Measurements from ENCODE around the gene CCSER1. TPM values are rescaled to one million over a fixed set of nuclear protein-coding genes. Genes with fewer than 3 reads are reported as not detected.
"Not testable (repeated sequence)": the region's sequence is repeated elsewhere in the genome, so short reads cannot be mapped to it uniquely, and the experiment has no call there.

The CCSER1 gene
- total RNA-seq, 1 donor from 2014 or later, result not detected

GRCh38 chr4:91470671-91471070 lies 1343.5 kb downstream of the CCSER1 start:
- DNase-seq (ENCODE audit: low read depth), result no peak

DNA sequence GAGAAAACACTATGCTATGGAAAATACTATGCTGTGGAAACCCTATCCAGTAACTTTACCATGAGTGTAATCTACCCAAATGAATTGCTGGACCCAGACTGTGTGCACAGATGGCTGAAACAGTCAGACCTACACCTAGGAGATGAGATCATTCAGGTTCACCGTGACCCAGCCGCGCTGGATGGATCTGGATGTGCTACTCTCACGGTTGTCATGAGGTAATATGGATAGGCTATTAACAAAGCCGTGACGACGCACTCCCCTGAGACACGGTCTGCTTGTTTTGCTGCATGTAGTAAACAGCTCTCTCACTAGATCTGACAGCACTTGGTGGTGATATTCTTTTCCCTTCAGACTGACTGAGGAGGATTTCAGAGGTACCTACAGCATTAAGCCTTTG lies 1344.1 kb downstream of the CCSER1 start:
- DNase-seq (ENCODE audit: low read depth), result no peak

GRCh38 chr4:91472046-91472445 lies 1344.9 kb downstream of the CCSER1 start:
- no peak for DNase-seq (ENCODE audit: low read depth)

DNA sequence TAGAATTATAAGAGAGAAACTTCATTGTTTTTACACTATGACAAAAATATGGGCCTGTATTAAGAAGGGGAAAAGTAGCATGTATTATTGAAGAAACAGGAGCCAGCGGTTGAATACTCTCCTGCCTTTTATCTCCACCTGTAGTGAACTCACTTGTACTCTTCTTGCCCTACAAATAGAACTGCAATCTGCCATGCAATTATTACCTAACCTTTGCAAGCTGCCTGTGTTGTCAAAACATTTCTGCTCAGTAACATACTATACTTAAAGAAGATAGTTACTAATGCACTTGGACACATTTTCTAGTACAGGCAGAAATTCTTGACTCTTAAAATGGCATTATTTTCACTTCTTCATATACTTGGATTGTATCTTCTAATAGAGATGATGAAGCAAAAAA lies 1358.2 kb downstream of the CCSER1 start:
- no peak for DNase-seq (ENCODE audit: low read depth)

GRCh38 chr4:91488946-91489345 lies 1361.8 kb downstream of the CCSER1 start:
- DNase-seq (ENCODE audit: low read depth), result no peak

- DNase-seq (ENCODE audit: low read depth), result no peak
These were observed 1370.7 kb downstream of the CCSER1 start for GRCh38 chr4:91497892-91498291.

GRCh38 chr4:91502365-91502764 lies 1375.2 kb downstream of the CCSER1 start:
- DNase-seq (ENCODE audit: low read depth), result no peak

GRCh38 chr4:91513326-91513725 lies 1386.1 kb downstream of the CCSER1 start:
- DNase-seq (ENCODE audit: low read depth), result no peak

DNA sequence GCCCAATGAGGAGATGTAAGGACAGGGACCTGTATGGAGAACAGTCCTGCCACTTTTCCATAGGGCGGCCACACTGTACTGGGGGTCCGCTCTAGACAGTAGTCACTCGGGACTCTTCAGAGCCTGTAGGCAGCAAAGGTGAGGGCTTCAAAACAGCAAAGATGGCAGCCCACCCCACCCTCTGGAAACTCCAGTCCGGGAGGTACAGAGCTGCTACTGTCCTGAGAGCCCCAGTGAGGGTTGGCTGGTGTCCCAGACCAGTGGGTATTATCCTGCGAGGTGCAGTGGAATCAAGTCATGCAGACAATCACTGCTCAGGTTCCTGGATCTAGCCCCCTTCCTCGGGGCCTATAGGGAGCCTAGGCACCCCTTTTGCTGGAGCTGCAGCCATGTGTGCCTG lies 1392.0 kb downstream of the CCSER1 start:
- no peak for DNase-seq (ENCODE audit: low read depth)

DNA sequence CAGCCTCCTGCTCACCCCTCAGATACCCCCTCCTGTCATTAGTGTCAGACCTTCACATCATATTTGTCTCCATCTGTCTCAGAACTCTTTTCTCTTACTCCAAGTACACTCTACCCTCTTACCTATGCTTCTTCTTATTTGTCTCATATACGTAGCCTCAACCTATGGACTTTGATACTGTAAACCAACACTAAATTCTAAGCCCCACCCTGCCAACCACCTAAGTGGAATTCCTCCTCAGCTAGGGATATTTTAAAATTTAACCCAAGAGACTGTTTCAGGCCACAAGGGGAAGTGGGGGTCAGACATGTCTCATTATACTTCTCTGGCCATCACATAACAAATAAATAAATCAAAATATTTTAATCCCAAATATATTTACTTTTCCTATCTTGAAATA lies 1398.4 kb downstream of the CCSER1 start:
- no peak for DNase-seq (ENCODE audit: low read depth)

DNA sequence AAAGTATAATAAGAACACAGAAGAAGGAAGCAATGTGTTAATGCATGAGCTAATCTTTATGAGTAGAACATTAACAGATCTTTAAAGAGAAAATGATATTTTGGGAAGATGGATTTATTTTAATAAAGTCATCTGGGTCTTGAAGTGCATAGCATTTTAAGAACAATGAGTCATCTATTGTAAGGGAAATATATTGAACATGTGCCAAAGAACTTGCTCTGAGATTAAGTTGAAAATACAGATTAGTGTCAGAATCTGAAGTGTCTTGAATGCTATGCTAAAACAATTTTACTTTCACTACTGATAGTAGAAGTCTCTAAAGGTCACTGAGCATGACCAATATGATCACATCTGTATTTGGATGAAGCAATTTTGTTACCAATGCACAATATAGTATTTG lies 1399.9 kb downstream of the CCSER1 start:
- no peak for DNase-seq (ENCODE audit: low read depth)

- no peak for DNase-seq (ENCODE audit: low read depth)
These were observed 1440.4 kb downstream of the CCSER1 start for GRCh38 chr4:91567594-91567993.

DNA sequence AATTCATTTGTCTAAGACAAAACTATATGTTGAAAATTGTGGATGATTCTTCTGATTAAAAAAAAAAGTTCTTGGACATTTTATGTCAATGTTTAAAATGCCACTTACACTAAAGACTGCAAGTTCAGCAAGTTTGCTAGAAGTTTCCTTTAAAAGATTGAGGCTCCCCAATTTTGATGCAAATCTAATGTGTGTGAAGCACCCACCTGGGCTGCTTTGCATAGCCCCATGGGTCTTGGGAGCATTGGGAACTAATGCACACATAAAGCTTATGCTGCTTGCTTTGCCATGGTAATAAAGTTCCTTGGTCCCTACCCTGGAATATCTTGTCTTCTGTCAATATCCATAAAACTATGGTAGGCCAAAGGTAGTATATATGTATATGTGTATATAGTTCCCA lies 1450.7 kb downstream of the CCSER1 start:
- no peak for DNase-seq (ENCODE audit: low read depth)

DNA sequence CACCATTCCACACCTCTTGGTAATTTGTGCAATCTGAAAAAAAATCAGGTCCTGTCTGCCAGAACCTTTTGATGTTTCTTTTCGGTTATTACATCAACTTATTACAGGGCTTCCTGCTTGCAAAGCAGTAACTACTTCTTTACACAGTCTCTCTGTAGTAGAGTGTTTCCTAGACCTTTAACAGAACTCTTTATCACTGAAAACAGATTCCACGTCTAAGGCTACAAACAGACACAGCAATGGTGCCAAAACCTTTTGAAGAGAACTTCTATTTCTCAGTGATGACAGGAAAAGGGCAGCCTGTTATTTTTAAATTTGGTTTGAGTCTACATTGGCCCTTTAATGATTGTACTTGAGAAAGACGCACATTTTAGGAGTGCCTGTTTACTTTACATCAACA lies 1463.1 kb downstream of the CCSER1 start:
- DNase-seq (ENCODE audit: low read depth), result no peak

- no peak for DNase-seq (ENCODE audit: low read depth)
These were observed 1464.9 kb downstream of the CCSER1 start for GRCh38 chr4:91592125-91592524.

DNA sequence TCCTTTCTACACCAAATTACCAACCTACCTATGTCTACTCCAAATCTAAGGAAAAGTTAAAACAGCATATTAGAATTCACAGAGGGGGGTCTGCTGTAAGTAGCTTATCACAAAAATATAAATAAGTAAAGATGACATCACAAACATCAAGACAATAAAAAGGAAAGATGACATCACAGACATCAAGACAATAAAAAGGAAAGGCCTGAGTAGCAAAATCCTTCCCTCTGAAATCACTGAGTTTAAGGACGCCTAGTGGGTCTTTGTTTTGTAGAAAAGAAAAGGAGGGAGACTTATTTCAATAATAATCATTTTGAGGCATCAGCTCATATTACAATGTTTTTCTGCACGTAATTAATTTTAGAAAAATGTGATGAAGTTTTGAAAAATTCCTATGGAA lies 1469.5 kb downstream of the CCSER1 start:
- DNase-seq (ENCODE audit: low read depth), result no peak

- DNase-seq (ENCODE audit: low read depth), result no peak
These were observed 1471.5 kb downstream of the CCSER1 start for GRCh38 chr4:91598696-91599095.

GRCh38 chr4:91600301-91600700 lies 1473.1 kb downstream of the CCSER1 start:
- no peak for DNase-seq (ENCODE audit: low read depth)

DNA sequence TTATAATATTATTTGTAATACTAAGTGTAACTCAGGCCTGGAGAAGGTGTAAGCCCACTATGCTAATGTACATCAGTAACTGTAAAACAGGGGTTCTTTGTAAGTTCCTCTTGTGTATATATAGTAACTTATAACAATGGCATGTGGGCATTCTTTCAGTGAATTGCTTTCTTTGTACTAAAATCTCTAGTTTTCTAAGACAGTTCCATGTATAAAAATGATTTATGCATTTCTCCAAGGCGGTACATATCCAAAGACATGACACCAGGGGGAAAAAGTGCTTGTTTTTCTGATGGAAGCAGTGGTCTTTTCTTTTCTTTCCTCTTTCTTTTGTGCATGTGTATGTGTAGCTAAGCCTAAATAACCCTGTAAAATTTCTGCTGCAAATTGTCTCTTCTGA lies 1474.2 kb downstream of the CCSER1 start:
- DNase-seq (ENCODE audit: low read depth), result no peak

- DNase-seq (ENCODE audit: low read depth), result no peak
These were observed 1484.6 kb downstream of the CCSER1 start for GRCh38 chr4:91611782-91612181.

- DNase-seq (ENCODE audit: low read depth), result no peak
These were observed 1493.8 kb downstream of the CCSER1 start for GRCh38 chr4:91620952-91621351.

GRCh38 chr4:91621446-91621845 lies 1494.3 kb downstream of the CCSER1 start:
- no peak for DNase-seq (ENCODE audit: low read depth)

GRCh38 chr4:91622925-91623602 lies 1495.9 kb downstream of the CCSER1 start:
- no peak for DNase-seq (ENCODE audit: low read depth)

GRCh38 chr4:91623603-91623967 lies 1496.4 kb downstream of the CCSER1 start:
- DNase-seq (ENCODE audit: low read depth), result not testable (repeated sequence)
